Loucy (cell line): ENCODE data around the gene HSD11B1L.

Source experiments
- H2AFZ ChIP-seq: fragments of 200-600 bp; sonication (generic); 2 replicates; pipeline ENCODE4 v1.6.0; 2016; ENCODE audit warnings: antibody characterized with exemption, mild to moderate bottlenecking, low read length, moderate library complexity
- H3F3A ChIP-seq: fragments of 200-600 bp; 2 replicates; pipeline ENCODE4 v1.6.0; 2016; ENCODE audit warnings: antibody characterized with exemption, low read depth, mild to moderate bottlenecking
- H3K27me3 ChIP-seq: fragments of 200-600 bp; sonication (generic); 2 replicates; pipeline ENCODE4 v1.6.1; 2014; ENCODE audit warnings: low read length, mild to moderate bottlenecking; ENCODE audit not compliant: insufficient read depth, poor library complexity, severe bottlenecking
- H3K36me3 ChIP-seq: fragments of 200-600 bp; sonication (generic); 2 replicates; pipeline ENCODE4 v1.6.1; 2016; ENCODE audit warnings: low read length; ENCODE audit not compliant: insufficient read depth
- H3K4me1 ChIP-seq: fragments of 200-600 bp; sonication (generic); 2 replicates; pipeline ENCODE4 v1.5.1; 2014; ENCODE audit warnings: low read length, mild to moderate bottlenecking; ENCODE audit not compliant: insufficient read depth, poor library complexity, severe bottlenecking
- H3K4me2 ChIP-seq: fragments of 200-600 bp; sonication (generic); 2 replicates; pipeline ENCODE4 v1.6.0; 2014; ENCODE audit warnings: antibody characterized with exemption, low read length, low read depth, mild to moderate bottlenecking; ENCODE audit not compliant: poor library complexity, severe bottlenecking
- H3K4me3 ChIP-seq: fragments of 200-600 bp; sonication (generic); 2 replicates; pipeline ENCODE4 v1.5.1; 2014; ENCODE audit warnings: low read length, mild to moderate bottlenecking, mixed read lengths; ENCODE audit not compliant: poor library complexity, severe bottlenecking
- H3K79me2 ChIP-seq: fragments of 200-600 bp; sonication (generic); 2 replicates; pipeline ENCODE4 v1.6.1; 2014; ENCODE audit warnings: low read length; ENCODE audit not compliant: insufficient read depth
- H3K9ac ChIP-seq: fragments of 200-600 bp; sonication (generic); 2 replicates; pipeline ENCODE4 v1.6.0; 2014; ENCODE audit warnings: mild to moderate bottlenecking, low read depth, low read length, moderate library complexity; ENCODE audit not compliant: poor library complexity, severe bottlenecking
- H3K9me2 ChIP-seq: fragments of 200-600 bp; sonication (generic); replicated peaks from 2 replicates; pipeline ENCODE4 v1.6.1; 2016; ENCODE audit warnings: low read depth, low read length, mixed read lengths
- H3K9me3 ChIP-seq: fragments of 200-600 bp; sonication (generic); 2 replicates; pipeline ENCODE4 v1.6.1; 2014; ENCODE audit warnings: mild to moderate bottlenecking, antibody characterized with exemption, low read length, low read depth; ENCODE audit not compliant: insufficient read depth
- H4K20me1 ChIP-seq: fragments of 200-600 bp; sonication (generic); 2 replicates; pipeline ENCODE4 v1.6.0; 2014; ENCODE audit warnings: antibody characterized with exemption, low read length, mild to moderate bottlenecking; ENCODE audit not compliant: insufficient read depth, poor library complexity, severe bottlenecking
- CTCF ChIP-seq: fragments of 200-600 bp; sonication (generic); conservative IDR thresholded peaks from 2 replicates; pipeline ENCODE4 v1.5.1; 2014; ENCODE audit warnings: mild to moderate bottlenecking, antibody characterized with exemption, low read length
- EZH2phosphoT487 ChIP-seq: fragments of 200-600 bp; IDR thresholded peaks from 2 replicates; pipeline ENCODE4 v1.6.1; 2018; ENCODE audit warnings: antibody characterized with exemption, mild to moderate bottlenecking, moderate library complexity, borderline replicate concordance

HSD11B1L gene

GRCh38 chr19:5694956-5695648, 14.3 kb downstream of the HSD11B1L start:
- Histone ChIP-seq H2AFZ (no peak overlapping the region), H3K4me2 (no peak overlapping the region), H3K9me2 (no peaks in the 10 kb centered on the region), H3K9ac (no peak overlapping the region), H3K36me3 (peaks cover 75% of the 10 kb centered on the region; the same call in 1 of the 2 replicates), H4K20me1 (peaks cover 61% of the 10 kb centered on the region), H3K4me3 (no peak overlapping the region), H3F3A (no peaks in the 10 kb centered on the region), H3K79me2 (peaks cover 63% of the 10 kb centered on the region), H3K9me3 (no peaks in the 10 kb centered on the region), H3K27me3 (peaks cover 8% of the 10 kb centered on the region), H3K4me1 (peaks cover 8% of the 10 kb centered on the region)
- TF ChIP-seq EZH2phosphoT487, result no peak
- no peak for TF ChIP-seq CTCF

- Histone ChIP-seq H3K9ac (no peak overlapping the region), H3K27me3 (peaks cover 2% of the 10 kb centered on the region), H3K9me2 (no peaks in the 10 kb centered on the region), H3K4me3 (no peak overlapping the region), H3K36me3 (peaks cover 81% of the 10 kb centered on the region; the same call in 1 of the 2 replicates), H3F3A (no peaks in the 10 kb centered on the region), H3K9me3 (no peaks in the 10 kb centered on the region), H3K4me1 (peaks cover 8% of the 10 kb centered on the region), H3K79me2 (peaks cover 56% of the 10 kb centered on the region), H2AFZ (no peak overlapping the region), H3K4me2 (no peak overlapping the region), H4K20me1 (peaks cover 57% of the 10 kb centered on the region)
- TF ChIP-seq EZH2phosphoT487 (no peak), CTCF (no peak)
Observed at GRCh38 chr19:5695649-5696195, 14.9 kb downstream of the HSD11B1L start.

- H3K27me3 ChIP-seq, result no peaks in the 10 kb centered on the region
- H3K9ac ChIP-seq, result no peak overlapping the region
- peaks cover 50% of the 10 kb centered on the region for H4K20me1 ChIP-seq
- no peak overlapping the region for H3K4me3 ChIP-seq
- H2AFZ ChIP-seq, result no peak overlapping the region
- H3F3A ChIP-seq, result no peaks in the 10 kb centered on the region
- H3K4me2 ChIP-seq, result no peak overlapping the region
- TF ChIP-seq CTCF (no peak), EZH2phosphoT487 (no peak)
- peaks cover 8% of the 10 kb centered on the region for H3K4me1 ChIP-seq
- H3K9me3 ChIP-seq, result no peaks in the 10 kb centered on the region
- no peaks in the 10 kb centered on the region for H3K9me2 ChIP-seq
- peaks cover 50% of the 10 kb centered on the region for H3K79me2 ChIP-seq
- H3K36me3 ChIP-seq, result peaks cover 79% of the 10 kb centered on the region; the same call in 1 of the 2 replicates
Observed at GRCh38 chr19:5696196-5697021, 15.6 kb downstream of the HSD11B1L start.
